ENCODE measurements around the gene TMEM184B.
A peak's percentile ranks its signal among the peaks of the same experiment; 100 is the strongest.

DNA sequence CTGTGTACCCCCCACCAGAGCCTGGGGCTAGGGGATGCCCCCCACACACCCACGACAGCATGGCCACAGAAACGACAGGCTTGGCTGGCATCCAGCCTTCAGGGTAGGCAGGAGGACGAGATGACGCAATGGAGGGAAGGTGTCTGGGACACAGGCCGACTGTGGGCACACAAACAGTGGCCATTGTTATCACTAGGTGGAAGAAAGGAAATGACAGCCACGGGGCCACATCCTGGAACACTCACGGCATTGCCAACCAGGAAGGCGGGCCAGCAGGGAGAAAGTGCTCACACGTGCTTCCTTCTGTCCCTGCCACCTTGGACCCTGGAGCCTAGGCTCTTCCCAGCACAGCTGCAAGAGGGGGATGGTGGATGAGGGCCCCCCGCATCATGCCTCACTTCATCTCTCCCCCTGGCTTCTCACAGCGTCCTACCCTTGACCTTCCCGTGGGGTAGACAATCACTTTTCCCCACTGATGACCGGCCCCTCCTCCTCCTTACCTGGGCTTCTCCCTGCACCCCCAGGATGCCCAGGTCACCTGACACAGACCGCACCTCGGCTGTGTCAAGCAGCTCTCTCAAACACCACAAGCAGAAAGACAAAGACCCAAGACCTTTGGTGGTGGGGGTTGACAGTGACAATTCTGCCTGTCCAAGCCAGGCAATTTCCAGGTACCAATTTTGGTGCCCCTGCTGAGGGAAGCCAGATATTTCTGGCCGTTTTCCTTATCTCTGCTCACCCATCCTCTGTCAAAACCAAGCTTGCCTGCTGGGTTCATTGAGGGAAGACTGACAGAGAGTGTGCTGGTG lies 99.8 kb downstream of the TMEM184B start:
- TF ChIP-seq EP300 (IDR thresholded peaks at IDR 0.05), result peak; percentile 63
- TF ChIP-seq, protein P1, sequence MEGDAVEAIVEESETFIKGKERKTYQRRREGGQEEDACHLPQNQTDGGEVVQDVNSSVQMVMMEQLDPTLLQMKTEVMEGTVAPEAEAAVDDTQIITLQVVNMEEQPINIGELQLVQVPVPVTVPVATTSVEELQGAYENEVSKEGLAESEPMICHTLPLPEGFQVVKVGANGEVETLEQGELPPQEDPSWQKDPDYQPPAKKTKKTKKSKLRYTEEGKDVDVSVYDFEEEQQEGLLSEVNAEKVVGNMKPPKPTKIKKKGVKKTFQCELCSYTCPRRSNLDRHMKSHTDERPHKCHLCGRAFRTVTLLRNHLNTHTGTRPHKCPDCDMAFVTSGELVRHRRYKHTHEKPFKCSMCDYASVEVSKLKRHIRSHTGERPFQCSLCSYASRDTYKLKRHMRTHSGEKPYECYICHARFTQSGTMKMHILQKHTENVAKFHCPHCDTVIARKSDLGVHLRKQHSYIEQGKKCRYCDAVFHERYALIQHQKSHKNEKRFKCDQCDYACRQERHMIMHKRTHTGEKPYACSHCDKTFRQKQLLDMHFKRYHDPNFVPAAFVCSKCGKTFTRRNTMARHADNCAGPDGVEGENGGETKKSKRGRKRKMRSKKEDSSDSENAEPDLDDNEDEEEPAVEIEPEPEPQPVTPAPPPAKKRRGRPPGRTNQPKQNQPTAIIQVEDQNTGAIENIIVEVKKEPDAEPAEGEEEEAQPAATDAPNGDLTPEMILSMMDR (IDR thresholded peaks at IDR 0.05), result no peak

Measured in ovary (tissue), 3 donors.